BLaER1 (cell line): ENCODE measurements around the gene POTEI.
"Not testable (repeated sequence)": the region's sequence is repeated elsewhere in the genome, so short reads cannot be mapped to it uniquely, and the experiment has no call there.

ENCODE experiments used
- H3K27ac ChIP-seq: shearing (Covaris generic); formaldehyde crosslinking; 2 replicates; pipeline ENCODE4 v1.8.1; 2022
- H3K27me3 ChIP-seq: shearing (Covaris generic); formaldehyde crosslinking; 2 replicates; pipeline ENCODE4 v1.8.1; 2022
- H3K36me3 ChIP-seq: shearing (Covaris generic); formaldehyde crosslinking; 2 replicates; pipeline ENCODE4 v1.8.1; 2022
- H3K4me1 ChIP-seq: shearing (Covaris generic); formaldehyde crosslinking; 2 replicates; pipeline ENCODE4 v1.8.1; 2022
- H3K4me2 ChIP-seq: shearing (Covaris generic); formaldehyde crosslinking; 2 replicates; pipeline ENCODE4 v1.8.1; 2022
- H3K4me3 ChIP-seq: shearing (Covaris generic); formaldehyde crosslinking; 2 replicates; pipeline ENCODE4 v1.8.1; 2022
- H3K9ac ChIP-seq: shearing (Covaris generic); formaldehyde crosslinking; 2 replicates; pipeline ENCODE4 v1.8.1; 2022
- H3K9me3 ChIP-seq: shearing (Covaris generic); formaldehyde crosslinking; 2 replicates; pipeline ENCODE4 v1.8.1; 2022
- H4K20me1 ChIP-seq: shearing (Covaris generic); formaldehyde crosslinking; 2 replicates; pipeline ENCODE4 v1.8.1; 2022

Gene POTEI

GRCh38 chr2:130522390-130522789 is 13.3 kb upstream of the POTEI start:
- not testable (repeated sequence) for H3K4me2 ChIP-seq, H3K4me3 ChIP-seq, H4K20me1 ChIP-seq, H3K9me3 ChIP-seq, H3K27me3 ChIP-seq, H3K27ac ChIP-seq, H3K9ac ChIP-seq, H3K36me3 ChIP-seq, H3K4me1 ChIP-seq

- H3K9me3 ChIP-seq, H3K27ac ChIP-seq, H3K27me3 ChIP-seq, H3K4me3 ChIP-seq, H3K4me1 ChIP-seq, H3K9ac ChIP-seq, H3K4me2 ChIP-seq, H3K36me3 ChIP-seq, H4K20me1 ChIP-seq: not testable (repeated sequence)
Observed at GRCh38 chr2:130520992-130521391, 11.9 kb upstream of the POTEI start, which contains the start of gene CFC1B. CFC1B (plus strand) TSS chr2:130521222; CDS start chr2:130521485, 263 bp downstream.

- H3K9ac ChIP-seq, H3K27ac ChIP-seq, H3K4me2 ChIP-seq, H3K4me3 ChIP-seq, H3K36me3 ChIP-seq, H3K4me1 ChIP-seq, H4K20me1 ChIP-seq, H3K27me3 ChIP-seq, H3K9me3 ChIP-seq: not testable (repeated sequence)
Observed at GRCh38 chr2:130518516-130519106, 9.5 kb upstream of the POTEI start.

GRCh38 chr2:130511747-130512451 is 2.8 kb upstream of the POTEI start:
- H3K27ac ChIP-seq, H4K20me1 ChIP-seq, H3K36me3 ChIP-seq, H3K4me3 ChIP-seq, H3K4me2 ChIP-seq, H3K9ac ChIP-seq, H3K4me1 ChIP-seq, H3K9me3 ChIP-seq, H3K27me3 ChIP-seq: not testable (repeated sequence)

- not testable (repeated sequence) for H3K4me1 ChIP-seq, H3K9me3 ChIP-seq, H3K27me3 ChIP-seq, H3K9ac ChIP-seq, H4K20me1 ChIP-seq, H3K4me2 ChIP-seq, H3K4me3 ChIP-seq, H3K27ac ChIP-seq, H3K36me3 ChIP-seq
Observed at GRCh38 chr2:130510807-130511746, 1.9 kb upstream of the POTEI start.

- not testable (repeated sequence) for H3K4me2 ChIP-seq, H3K4me3 ChIP-seq, H3K9me3 ChIP-seq, H4K20me1 ChIP-seq, H3K36me3 ChIP-seq, H3K27ac ChIP-seq, H3K4me1 ChIP-seq, H3K9ac ChIP-seq, H3K27me3 ChIP-seq
Observed at GRCh38 chr2:130491073-130491472, 18.1 kb downstream of the POTEI start.

GRCh38 chr2:130455413-130455812 is 53.7 kb downstream of the POTEI start:
- H3K4me2 ChIP-seq, H3K9ac ChIP-seq, H4K20me1 ChIP-seq, H3K27me3 ChIP-seq, H3K36me3 ChIP-seq, H3K4me1 ChIP-seq, H3K9me3 ChIP-seq, H3K4me3 ChIP-seq, H3K27ac ChIP-seq: not testable (repeated sequence)

GRCh38 chr2:130454712-130455083 is 54.4 kb downstream of the POTEI start:
- H3K27me3 ChIP-seq, H4K20me1 ChIP-seq, H3K9ac ChIP-seq, H3K9me3 ChIP-seq, H3K4me2 ChIP-seq, H3K4me3 ChIP-seq, H3K36me3 ChIP-seq, H3K27ac ChIP-seq, H3K4me1 ChIP-seq: not testable (repeated sequence)

- not testable (repeated sequence) for H3K36me3 ChIP-seq, H3K4me3 ChIP-seq, H3K27me3 ChIP-seq, H3K4me1 ChIP-seq, H3K4me2 ChIP-seq, H3K9me3 ChIP-seq, H3K27ac ChIP-seq, H3K9ac ChIP-seq, H4K20me1 ChIP-seq
Observed at GRCh38 chr2:130453955-130454711, 55.0 kb downstream of the POTEI start.

GRCh38 chr2:130452897-130453296 is 56.2 kb downstream of the POTEI start:
- not testable (repeated sequence) for H3K9ac ChIP-seq, H3K4me1 ChIP-seq, H3K9me3 ChIP-seq, H3K36me3 ChIP-seq, H3K27ac ChIP-seq, H3K4me2 ChIP-seq, H3K4me3 ChIP-seq, H3K27me3 ChIP-seq, H4K20me1 ChIP-seq

- not testable (repeated sequence) for H3K27ac ChIP-seq, H3K4me1 ChIP-seq, H3K36me3 ChIP-seq, H3K9me3 ChIP-seq, H4K20me1 ChIP-seq, H3K9ac ChIP-seq, H3K4me3 ChIP-seq, H3K27me3 ChIP-seq, H3K4me2 ChIP-seq
Observed at GRCh38 chr2:130451823-130452222, 57.3 kb downstream of the POTEI start.

GRCh38 chr2:130451278-130451677 is 57.9 kb downstream of the POTEI start:
- not testable (repeated sequence) for H3K4me1 ChIP-seq, H3K27ac ChIP-seq, H3K27me3 ChIP-seq

GRCh38 chr2:130450366-130450765 is 58.8 kb downstream of the POTEI start:
- H4K20me1 ChIP-seq, H3K4me3 ChIP-seq, H3K27me3 ChIP-seq, H3K4me2 ChIP-seq, H3K9me3 ChIP-seq, H3K36me3 ChIP-seq, H3K4me1 ChIP-seq, H3K27ac ChIP-seq, H3K9ac ChIP-seq: not testable (repeated sequence)

More at GRCh38 chr2:130451278-130451677, 57.9 kb downstream of the POTEI start:
- H4K20me1 ChIP-seq, H3K9ac ChIP-seq, H3K36me3 ChIP-seq, H3K4me3 ChIP-seq, H3K4me2 ChIP-seq, H3K9me3 ChIP-seq: not testable (repeated sequence)

GRCh38 chr2:130427631-130428030 is 81.5 kb downstream of the POTEI start:
- not testable (repeated sequence) for H3K4me1 ChIP-seq, H3K36me3 ChIP-seq, H3K9me3 ChIP-seq, H3K27ac ChIP-seq, H4K20me1 ChIP-seq, H3K4me3 ChIP-seq, H3K4me2 ChIP-seq, H3K27me3 ChIP-seq, H3K9ac ChIP-seq
